Neutrophil (primary cell): Measurements from ENCODE around the gene ZBTB20.

Source experiments
- H3K27ac ChIP-seq: fragments of 200-600 bp; sonication (generic); 2 replicates; pipeline ENCODE4 v1.5.1; 2016; ENCODE audit warnings: mild to moderate bottlenecking, moderate library complexity
- H3K27me3 ChIP-seq: fragments of 200-600 bp; sonication (generic); 2 replicates; pipeline ENCODE4 v1.6.0; 2016; ENCODE audit warnings: mild to moderate bottlenecking
- H3K36me3 ChIP-seq: fragments of 200-600 bp; sonication (generic); 2 replicates; pipeline ENCODE4 v1.5.1; 2017
- H3K4me1 ChIP-seq, 2 experiments: fragments of 200-600 bp in 1 of 2; sonication (generic) in 1 of 2; 1 replicate in 1 of 2; 2 replicates in 1 of 2; pipeline versions ENCODE4 v1.5.1 to v1.6.1; 2013 to 2016; ENCODE audit warnings: low read depth in 1 of 2, low read length in 1 of 2, mild to moderate bottlenecking in 1 of 2, moderate library complexity in 1 of 2; ENCODE audit not compliant: control insufficient read depth in 1 of 2, insufficient read depth in 1 of 2
- H3K4me3 ChIP-seq, 2 experiments: fragments of 200-600 bp in 1 of 2; sonication (generic) in 1 of 2; 1 replicate in 1 of 2; 2 replicates in 1 of 2; pipeline ENCODE4 v1.5.1; 2013 to 2016; ENCODE audit warnings: low read depth in 1 of 2, low read length in 1 of 2, mild to moderate bottlenecking in 1 of 2, moderate library complexity in 1 of 2
- H3K9me3 ChIP-seq: fragments of 200-600 bp; sonication (generic); 2 replicates; pipeline ENCODE4 v1.5.1; 2016
- TF ChIP-seq, protein P1 (sequence below): fragments of 200-600 bp; sonication (generic); IDR thresholded peaks from 2 replicates; pipeline ENCODE4 v1.5.1; 2016; ENCODE audit warnings: antibody characterized with exemption

Gene ZBTB20

DNA sequence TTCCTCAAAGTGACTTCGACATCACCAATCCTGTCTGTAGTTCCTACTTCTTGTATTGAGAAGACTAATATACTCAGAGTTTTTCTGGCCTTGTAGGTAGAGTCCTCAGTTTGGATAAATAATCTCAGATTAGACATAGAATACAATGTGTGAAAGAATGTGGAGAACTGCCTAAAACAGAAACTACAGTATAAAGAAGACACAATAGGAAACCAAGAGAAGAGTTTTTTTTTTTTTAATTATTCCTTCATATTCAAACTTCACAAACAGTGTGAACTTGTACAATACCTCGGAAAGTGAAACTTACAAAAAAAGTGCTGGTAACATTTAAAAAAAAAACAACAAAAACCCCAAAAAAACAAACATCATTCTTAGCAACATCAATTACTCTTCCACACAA lies 832.8 kb downstream of the ZBTB20 start:
- TF ChIP-seq, protein P1, sequence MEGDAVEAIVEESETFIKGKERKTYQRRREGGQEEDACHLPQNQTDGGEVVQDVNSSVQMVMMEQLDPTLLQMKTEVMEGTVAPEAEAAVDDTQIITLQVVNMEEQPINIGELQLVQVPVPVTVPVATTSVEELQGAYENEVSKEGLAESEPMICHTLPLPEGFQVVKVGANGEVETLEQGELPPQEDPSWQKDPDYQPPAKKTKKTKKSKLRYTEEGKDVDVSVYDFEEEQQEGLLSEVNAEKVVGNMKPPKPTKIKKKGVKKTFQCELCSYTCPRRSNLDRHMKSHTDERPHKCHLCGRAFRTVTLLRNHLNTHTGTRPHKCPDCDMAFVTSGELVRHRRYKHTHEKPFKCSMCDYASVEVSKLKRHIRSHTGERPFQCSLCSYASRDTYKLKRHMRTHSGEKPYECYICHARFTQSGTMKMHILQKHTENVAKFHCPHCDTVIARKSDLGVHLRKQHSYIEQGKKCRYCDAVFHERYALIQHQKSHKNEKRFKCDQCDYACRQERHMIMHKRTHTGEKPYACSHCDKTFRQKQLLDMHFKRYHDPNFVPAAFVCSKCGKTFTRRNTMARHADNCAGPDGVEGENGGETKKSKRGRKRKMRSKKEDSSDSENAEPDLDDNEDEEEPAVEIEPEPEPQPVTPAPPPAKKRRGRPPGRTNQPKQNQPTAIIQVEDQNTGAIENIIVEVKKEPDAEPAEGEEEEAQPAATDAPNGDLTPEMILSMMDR = no peak
- H3K4me1 ChIP-seq = no peaks in the 10 kb centered on the region
- H3K27ac ChIP-seq = no peak overlapping the region
- no peak overlapping the region for H3K4me3 ChIP-seq
- H3K9me3 ChIP-seq = no peaks in the 10 kb centered on the region
- H3K36me3 ChIP-seq = no peaks in the 10 kb centered on the region
- H3K27me3 ChIP-seq = no peaks in the 10 kb centered on the region

DNA sequence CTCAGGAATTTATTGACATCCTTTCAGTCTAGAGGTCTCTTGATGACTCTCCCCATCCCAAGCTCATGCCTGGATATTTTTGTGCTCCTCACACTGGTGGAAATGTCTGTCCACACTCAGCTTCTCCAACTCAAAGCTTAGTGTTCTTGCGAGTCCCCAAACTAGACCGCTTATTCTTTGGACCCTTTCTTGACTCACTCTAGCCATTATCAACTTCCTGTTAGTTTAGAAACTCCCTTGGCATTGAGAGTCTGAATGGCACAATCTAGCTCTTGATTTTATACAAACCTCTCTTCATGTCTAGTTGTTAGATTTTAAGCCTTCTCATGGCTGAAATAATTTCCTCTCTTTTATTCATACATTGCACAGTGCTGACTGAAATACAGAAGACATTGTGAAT lies 833.7 kb downstream of the ZBTB20 start:
- no peak overlapping the region for H3K4me3 ChIP-seq
- no peak overlapping the region for H3K27ac ChIP-seq
- TF ChIP-seq, protein P1 = no peak
- H3K27me3 ChIP-seq = no peaks in the 10 kb centered on the region
- H3K4me1 ChIP-seq = no peaks in the 10 kb centered on the region
- no peaks in the 10 kb centered on the region for H3K9me3 ChIP-seq
- H3K36me3 ChIP-seq = no peaks in the 10 kb centered on the region

DNA sequence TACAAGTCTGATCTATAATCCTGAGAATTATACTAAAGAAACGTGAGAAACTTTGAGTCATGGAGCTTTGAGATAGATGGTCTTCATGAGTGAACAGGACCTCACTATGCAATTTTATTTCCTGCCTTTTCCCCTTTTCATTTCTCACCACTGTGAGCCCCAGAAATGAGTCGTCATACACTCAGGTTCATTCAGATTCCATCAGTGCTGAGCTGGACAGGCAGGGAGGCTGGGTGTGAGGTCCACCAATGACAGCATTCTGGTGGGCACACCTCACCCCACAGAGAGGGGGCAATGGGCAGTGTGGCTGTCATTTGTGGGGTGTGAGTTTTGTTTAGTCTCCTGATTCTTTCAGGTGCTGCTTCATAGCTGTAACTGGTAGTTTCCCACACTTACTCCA lies 836.4 kb downstream of the ZBTB20 start:
- H3K36me3 ChIP-seq = no peaks in the 10 kb centered on the region
- no peaks in the 10 kb centered on the region for H3K4me1 ChIP-seq
- H3K9me3 ChIP-seq = no peaks in the 10 kb centered on the region
- TF ChIP-seq, protein P1 = no peak
- H3K27me3 ChIP-seq = no peaks in the 10 kb centered on the region
- no peak overlapping the region for H3K27ac ChIP-seq
- H3K4me3 ChIP-seq = no peak overlapping the region

DNA sequence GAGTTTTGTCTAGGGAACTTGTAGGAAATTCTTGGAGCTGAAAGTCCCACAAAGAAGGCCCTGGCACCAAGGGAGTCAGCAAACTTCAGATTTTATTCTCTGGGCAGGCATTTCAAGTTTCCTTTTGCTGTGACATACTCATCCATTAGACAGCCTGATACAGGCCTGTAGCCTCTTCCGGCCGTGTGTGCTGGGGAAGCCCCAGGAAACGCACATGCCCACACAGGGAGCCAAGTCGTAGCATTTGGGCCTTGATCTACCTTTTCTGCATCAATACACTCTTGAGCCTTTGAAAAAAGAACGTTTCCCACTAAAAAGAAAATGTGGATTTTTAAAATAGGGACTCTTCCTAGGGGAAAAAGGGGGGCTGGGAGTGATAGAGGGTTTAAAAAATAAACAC lies 838.3 kb downstream of the ZBTB20 start:
- no peak overlapping the region for H3K27ac ChIP-seq
- no peaks in the 10 kb centered on the region for H3K9me3 ChIP-seq
- H3K4me1 ChIP-seq = no peaks in the 10 kb centered on the region
- no peak overlapping the region for H3K4me3 ChIP-seq
- no peaks in the 10 kb centered on the region for H3K27me3 ChIP-seq
- H3K36me3 ChIP-seq = no peaks in the 10 kb centered on the region
- TF ChIP-seq, protein P1 = no peak

DNA sequence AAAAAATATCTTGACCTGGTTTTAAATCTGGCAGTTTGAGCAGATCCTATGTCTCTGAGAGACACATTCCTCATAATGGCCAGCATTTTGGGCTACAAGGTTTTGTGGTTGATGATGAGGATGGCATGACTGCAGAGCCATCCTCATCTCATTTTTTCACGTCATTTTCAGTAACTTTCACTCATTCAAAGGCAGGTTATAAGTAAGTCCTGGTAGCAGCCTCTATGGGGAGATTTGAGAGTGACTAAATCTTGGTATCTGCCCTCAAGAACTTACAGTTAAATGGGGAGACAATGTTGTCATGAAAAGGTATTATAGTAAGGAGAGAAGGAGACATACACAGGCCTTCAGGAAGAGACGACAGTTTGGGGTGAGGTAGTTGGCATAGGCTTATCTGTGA lies 838.7 kb downstream of the ZBTB20 start:
- Histone ChIP-seq H3K36me3 (no peaks in the 10 kb centered on the region), H3K4me3 (no peak overlapping the region), H3K9me3 (no peaks in the 10 kb centered on the region), H3K27me3 (no peaks in the 10 kb centered on the region), H3K27ac (no peak overlapping the region), H3K4me1 (no peaks in the 10 kb centered on the region)
- TF ChIP-seq, protein P1 = no peak

DNA sequence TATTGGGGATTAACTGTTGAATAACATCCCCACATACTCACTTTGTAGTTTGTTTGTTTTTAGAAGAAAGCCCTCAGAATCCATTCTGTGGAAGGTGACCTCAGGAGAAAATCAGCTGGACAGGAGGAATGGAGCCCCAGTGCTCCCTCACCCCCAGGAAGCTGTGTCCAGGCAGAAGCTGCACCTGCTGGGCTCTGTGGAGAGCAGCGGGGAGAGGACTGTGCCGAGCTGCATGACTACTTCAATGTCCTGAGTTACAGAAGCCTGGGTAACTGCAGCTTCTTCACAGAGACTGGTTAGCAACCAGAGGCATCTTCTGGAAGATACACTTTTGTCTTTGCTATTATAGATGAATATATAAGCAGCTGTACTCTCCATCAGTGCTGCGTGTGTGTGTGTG lies 839.3 kb downstream of the ZBTB20 start:
- no peaks in the 10 kb centered on the region for H3K4me1 ChIP-seq
- H3K27ac ChIP-seq = no peak overlapping the region
- TF ChIP-seq, protein P1 = no peak
- H3K9me3 ChIP-seq = no peaks in the 10 kb centered on the region
- no peaks in the 10 kb centered on the region for H3K27me3 ChIP-seq
- H3K36me3 ChIP-seq = no peaks in the 10 kb centered on the region
- no peak overlapping the region for H3K4me3 ChIP-seq
